NCI-H526 (cell line): Measurements from ENCODE around the gene CA7.

Experiments used
- DNase-seq, 2 experiments: peaks; one replicate each; lab custom pipeline; 2025; lab: John Stamatoyannopoulos, UW

The CA7 gene

DNA sequence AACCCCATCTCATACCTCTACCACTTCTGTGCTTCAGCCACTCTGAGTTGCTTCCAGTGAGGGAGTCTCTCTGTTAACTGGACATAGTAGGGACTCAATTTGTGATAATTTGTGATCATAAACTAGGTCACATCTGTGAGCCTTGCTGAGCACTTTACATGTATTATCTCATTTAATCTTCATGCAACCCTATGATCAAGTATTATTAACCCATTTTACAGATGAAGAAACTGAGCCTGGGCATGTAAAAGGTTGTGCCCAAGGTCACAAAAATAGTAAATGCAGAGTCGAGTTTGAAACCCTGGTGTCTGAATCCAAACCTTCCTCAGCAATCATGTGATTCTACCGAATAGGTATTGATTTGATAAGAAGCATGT, 54.7 kb downstream of the CA7 start:
- DNase-seq = no peak

DNA sequence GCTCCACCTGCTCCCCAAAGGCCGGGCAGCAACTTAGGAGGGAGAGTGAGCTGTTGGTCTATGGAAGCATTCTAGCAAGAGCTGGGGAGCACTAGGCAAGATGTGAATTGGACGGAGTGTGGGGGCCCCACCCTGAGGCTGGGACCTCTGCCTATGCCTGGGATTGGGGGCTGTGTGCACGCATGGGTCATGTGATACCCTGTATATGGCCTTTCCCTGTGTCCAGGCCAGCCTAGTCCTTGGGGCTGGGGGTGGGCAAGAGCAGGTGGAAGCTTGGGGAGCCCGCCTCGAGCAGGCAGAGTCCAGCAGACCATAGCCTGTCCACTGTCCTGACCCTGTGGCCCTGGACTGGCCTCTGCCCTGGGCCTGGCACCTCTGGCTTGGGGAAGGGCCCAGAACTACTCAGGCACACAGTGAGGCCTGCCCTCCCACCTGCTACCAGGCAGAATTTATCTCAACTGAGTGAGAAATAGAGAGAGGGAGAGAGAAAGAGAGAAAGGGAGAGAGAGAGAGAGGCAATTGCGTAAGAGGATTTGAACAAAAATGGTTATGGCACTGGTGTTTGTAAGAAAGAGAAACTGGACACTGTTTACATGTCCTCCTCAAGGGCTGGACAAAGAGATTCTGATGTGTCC, 55.2 kb downstream of the CA7 start:
- DNase-seq = no peak

DNA sequence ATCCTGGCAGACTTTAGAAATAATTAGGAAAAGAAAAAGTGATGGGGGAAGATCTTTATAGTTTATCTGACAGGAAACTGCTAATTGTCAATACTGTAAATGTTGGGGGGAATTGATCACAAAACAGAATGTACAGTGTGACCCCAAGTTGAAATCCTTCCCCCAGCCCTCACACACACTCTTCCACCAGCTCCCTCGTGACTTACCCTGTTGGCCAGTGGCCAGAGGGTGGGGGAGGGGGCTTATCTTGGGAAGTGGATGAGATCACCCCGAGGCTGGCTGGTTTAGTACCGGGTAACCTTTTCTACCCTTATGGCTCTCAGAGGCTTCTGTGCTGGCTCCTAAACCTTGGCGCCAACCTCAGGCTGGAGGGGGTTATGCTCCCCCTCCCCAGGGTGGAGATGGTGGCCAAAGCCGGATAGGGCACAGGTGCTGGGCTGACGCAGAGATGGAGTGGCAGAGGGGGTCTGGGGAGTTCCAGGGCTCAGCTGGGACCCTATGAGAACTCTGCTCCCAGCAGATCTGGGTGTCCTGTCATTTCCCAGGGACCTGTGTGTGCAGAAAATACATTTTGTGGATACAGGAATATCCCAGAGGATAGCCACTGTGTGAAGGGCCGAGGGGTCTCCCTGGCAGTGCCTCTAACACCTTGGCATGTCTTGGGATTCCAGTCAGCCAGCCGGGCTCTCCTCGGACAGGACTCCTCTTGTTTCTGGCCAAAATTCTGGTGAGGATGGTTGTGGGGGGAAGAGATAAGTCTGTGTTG, 55.9 kb downstream of the CA7 start:
- no peak for DNase-seq

DNA sequence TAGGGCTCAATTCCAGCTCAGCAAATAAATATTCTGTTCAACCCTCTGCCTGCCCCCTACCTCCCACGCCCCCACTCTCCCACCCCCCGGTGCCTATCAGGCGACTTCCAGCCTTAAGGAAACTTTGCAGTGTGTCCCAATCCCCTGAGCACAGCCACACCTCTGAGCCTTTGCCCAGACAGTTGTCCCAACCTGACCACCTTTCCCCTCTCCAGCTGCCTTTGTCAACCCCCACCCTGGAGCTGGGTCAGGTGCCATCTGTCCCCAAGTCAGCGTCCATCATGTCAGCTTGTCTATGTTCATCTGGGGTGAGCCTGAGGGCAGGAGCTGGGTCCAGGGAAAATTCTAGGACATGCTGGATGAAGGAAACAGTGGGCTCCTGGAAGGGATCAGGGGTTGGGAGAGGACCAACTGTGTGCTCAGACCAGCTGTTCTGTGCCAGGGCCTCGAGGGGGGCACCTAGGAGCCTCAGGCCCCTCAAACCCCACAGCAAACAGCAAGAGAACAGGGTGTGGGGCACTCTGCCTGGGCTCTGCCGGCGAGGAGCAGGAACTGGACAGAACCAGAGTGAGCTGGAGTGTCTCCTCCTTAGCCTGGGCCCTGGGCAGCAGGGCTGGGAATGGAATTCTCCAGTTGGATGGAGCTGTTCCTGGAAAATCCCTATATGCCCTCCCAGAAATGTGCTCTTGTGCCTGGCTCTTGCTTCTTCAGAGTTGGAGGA, 56.7 kb downstream of the CA7 start:
- no peak for DNase-seq

DNA sequence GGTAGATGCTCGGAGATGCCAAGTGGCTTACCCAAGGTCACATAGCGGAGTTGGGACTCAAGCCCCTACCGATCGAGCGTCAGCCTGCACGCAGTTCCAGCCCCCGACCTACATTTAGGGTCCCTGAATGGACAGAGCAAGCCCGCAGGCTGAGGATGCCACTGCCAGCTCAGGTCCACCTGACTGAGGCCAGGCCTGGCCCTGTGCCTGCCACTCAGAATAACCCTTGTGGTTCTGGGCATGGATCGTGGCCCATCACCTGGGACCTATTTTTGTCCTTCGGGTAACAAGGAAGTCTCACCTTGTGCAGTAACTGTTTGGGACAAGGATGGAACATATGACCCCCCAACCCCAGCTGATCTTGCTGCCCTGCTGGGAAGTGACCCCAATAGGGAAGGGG, 57.4 kb downstream of the CA7 start:
- no peak for DNase-seq

DNA sequence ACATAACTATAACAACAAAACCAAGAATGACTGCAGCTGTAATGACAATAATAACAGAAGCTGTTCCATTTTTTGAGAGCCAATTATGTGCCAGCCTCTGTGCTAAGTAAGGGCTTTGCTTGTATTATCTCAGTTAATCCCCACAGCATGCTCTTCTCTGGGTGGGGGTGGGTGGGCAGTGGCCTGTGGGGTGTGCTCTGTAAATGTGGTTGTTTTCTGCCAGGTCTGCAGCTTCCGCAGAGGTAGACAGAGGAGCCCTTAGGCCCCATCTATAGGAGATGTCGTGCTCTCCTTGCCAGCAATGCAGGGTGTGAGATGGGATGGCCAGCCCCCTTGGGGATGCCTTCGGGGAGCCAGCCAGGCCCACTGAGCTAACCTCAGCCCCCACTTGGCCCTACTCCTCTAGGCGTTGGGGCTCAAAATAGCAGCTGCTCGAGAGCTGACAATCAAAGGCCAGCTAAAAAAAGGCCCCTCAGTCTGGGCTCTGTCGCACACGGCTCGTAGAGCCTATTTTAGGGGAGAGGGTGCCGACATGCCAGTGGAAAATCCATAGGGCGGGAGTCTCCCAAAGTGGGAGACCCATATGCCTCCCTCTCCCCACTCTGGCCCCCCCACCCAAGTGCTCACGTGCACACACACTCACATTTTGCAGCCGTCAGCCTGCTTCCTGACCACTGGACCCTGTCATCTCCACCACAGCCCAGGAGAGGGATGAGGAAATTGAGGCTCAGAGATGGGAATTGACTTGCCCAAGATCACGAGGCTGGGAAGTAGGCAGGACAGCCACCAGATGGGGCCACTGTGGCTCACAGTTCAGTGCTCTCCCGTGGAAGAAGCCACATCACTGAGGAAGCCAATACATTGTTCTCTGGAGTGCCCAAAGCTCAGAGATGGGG, 58.7 kb downstream of the CA7 start:
- no peak for DNase-seq
